HepG2 (cell line): ENCODE measurements around the gene KAT6B. TPM values are rescaled to one million over a fixed set of nuclear protein-coding genes. Genes with fewer than 3 reads are reported as not detected.

Experiments
- NFYB ChIP-seq: sonication (generic); formaldehyde crosslinking; IDR thresholded peaks from 2 replicates; pipeline ENCODE4 v1.4.0; 2020; ENCODE audit warnings: missing genetic modification reagents
- SP2 ChIP-seq: sonication (generic); formaldehyde crosslinking; IDR thresholded peaks from 2 replicates; pipeline ENCODE4 v1.5.1; 2020; ENCODE audit warnings: mild to moderate bottlenecking, missing genetic modification reagents
- SRY ChIP-seq: sonication (generic); formaldehyde crosslinking; IDR thresholded peaks from 2 replicates; pipeline ENCODE4 v1.8.0; 2022; ENCODE audit warnings: mild to moderate bottlenecking, missing genetic modification reagents
- SYNCRIP ChIP-seq: fragments of 200-400 bp; formaldehyde crosslinking; IDR thresholded peaks from 2 replicates; pipeline ENCODE4 v1.6.1; 2018; ENCODE audit warnings: mild to moderate bottlenecking, low read depth, low read length; ENCODE audit not compliant: insufficient read depth
- ZBTB49 ChIP-seq: sonication (generic); formaldehyde crosslinking; IDR thresholded peaks from 2 replicates; pipeline ENCODE4 v1.4.0; 2020; ENCODE audit warnings: missing genetic modification reagents, borderline replicate concordance
- ZFP90 ChIP-seq: sonication (generic); formaldehyde crosslinking; IDR thresholded peaks from 2 replicates; pipeline ENCODE4 v1.8.0; 2022; ENCODE audit warnings: missing genetic modification reagents, mild to moderate bottlenecking, inconsistent platforms, borderline replicate concordance
- ZNF776 ChIP-seq: sonication (generic); formaldehyde crosslinking; IDR thresholded peaks from 2 replicates; pipeline ENCODE4 v1.4.0; 2020; ENCODE audit warnings: mild to moderate bottlenecking, missing genetic modification reagents
- polyA plus RNA-seq, 8 experiments: library from polyadenylated mRNA; depleted of rRNA in 3 of 8; stranded (reverse) in 7 of 8; unstranded in 1 of 8; fragments of >200 nt; fragmentation: Illumina TruSeq in 4 of 8; extraction: Trizol in 4 of 8; gene quantifications; 2 replicates each; pipeline versions ENCODE4 v1.2.1 to v1.2.3, GENCODE V29; 2011 to 2016; ENCODE audit warnings: low read depth in 4 of 8, missing spikeins in 1 of 8, mixed read lengths in 1 of 8; ENCODE audit not compliant: insufficient read depth in 1 of 8
- total RNA-seq, 5 experiments: library from RNA; depleted of rRNA; stranded (reverse); fragments of >200 nt; fragmentation: Illumina TruSeq; extraction: Trizol; gene quantifications; 2 replicates each; pipeline ENCODE4 v1.2.3, GENCODE V29; 2016; ENCODE audit warnings: low read depth in 1 of 5
- TF ChIP-seq, protein P1 (sequence below): sonication (generic); formaldehyde crosslinking; IDR thresholded peaks from 2 replicates; pipeline ENCODE4 v1.5.0; 2020; ENCODE audit warnings: mild to moderate bottlenecking, missing genetic modification reagents, borderline replicate concordance
- TF ChIP-seq, protein P2 (sequence below): sonication (generic); formaldehyde crosslinking; IDR thresholded peaks from 2 replicates; pipeline ENCODE4 v1.8.1; 2023; ENCODE audit warnings: missing genetic modification reagents, inconsistent platforms, borderline replicate concordance

Gene KAT6B
- total and polyA plus RNA-seq, 2 of the 13 experiments (the other 11 are each of a cell fraction or from before 2014, with no cell fraction given), result 3.0 to 9.5 TPM

DNA sequence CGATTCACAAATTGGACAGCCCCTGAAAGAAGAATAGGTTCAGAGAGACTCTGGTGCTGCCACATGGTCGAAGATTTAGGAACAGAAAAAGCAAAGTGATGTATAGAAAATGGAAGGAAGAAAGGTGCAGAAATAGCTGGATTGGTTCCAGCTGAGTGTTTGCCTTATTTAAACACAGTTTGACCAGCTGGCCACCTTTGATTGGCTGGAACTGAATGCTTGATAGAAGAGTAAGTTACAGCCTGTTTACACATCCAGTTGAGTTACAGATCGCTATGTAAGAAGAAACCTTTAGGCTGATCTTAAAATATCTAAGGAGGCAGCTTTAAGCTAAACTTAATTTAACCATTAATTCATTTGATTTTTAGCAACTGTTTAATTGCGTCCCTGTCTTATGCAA, 40.3 kb upstream of the KAT6B start (continued):
- TF ChIP-seq, protein P1, sequence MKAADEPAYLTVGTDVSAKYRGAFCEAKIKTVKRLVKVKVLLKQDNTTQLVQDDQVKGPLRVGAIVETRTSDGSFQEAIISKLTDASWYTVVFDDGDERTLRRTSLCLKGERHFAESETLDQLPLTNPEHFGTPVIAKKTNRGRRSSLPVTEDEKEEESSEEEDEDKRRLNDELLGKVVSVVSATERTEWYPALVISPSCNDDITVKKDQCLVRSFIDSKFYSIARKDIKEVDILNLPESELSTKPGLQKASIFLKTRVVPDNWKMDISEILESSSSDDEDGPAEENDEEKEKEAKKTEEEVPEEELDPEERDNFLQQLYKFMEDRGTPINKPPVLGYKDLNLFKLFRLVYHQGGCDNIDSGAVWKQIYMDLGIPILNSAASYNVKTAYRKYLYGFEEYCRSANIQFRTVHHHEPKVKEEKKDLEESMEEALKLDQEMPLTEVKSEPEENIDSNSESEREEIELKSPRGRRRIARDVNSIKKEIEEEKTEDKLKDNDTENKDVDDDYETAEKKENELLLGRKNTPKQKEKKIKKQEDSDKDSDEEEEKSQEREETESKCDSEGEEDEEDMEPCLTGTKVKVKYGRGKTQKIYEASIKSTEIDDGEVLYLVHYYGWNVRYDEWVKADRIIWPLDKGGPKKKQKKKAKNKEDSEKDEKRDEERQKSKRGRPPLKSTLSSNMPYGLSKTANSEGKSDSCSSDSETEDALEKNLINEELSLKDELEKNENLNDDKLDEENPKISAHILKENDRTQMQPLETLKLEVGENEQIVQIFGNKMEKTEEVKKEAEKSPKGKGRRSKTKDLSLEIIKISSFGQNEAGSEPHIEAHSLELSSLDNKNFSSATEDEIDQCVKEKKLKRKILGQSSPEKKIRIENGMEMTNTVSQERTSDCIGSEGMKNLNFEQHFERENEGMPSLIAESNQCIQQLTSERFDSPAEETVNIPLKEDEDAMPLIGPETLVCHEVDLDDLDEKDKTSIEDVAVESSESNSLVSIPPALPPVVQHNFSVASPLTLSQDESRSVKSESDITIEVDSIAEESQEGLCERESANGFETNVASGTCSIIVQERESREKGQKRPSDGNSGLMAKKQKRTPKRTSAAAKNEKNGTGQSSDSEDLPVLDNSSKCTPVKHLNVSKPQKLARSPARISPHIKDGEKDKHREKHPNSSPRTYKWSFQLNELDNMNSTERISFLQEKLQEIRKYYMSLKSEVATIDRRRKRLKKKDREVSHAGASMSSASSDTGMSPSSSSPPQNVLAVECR (CRISPR knock-in tag), result no peak
- TF ChIP-seq, protein P2, sequence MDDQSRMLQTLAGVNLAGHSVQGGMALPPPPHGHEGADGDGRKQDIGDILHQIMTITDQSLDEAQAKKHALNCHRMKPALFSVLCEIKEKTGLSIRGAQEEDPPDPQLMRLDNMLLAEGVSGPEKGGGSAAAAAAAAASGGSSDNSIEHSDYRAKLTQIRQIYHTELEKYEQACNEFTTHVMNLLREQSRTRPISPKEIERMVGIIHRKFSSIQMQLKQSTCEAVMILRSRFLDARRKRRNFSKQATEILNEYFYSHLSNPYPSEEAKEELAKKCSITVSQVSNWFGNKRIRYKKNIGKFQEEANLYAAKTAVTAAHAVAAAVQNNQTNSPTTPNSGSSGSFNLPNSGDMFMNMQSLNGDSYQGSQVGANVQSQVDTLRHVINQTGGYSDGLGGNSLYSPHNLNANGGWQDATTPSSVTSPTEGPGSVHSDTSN, result no peak
- no peak for TF ChIP-seq SRY (CRISPR knock-in tag)
- TF ChIP-seq ZBTB49, result no peak
- TF ChIP-seq NFYB (CRISPR knock-in tag), result no peak
- no peak for TF ChIP-seq ZNF776 (CRISPR knock-in tag)
- no peak for TF ChIP-seq SP2
- no peak for TF ChIP-seq ZFP90
- no peak for TF ChIP-seq SYNCRIP
